GM12864 (cell line): ENCODE results near the gene ADORA2A.

Source experiments
- DNase-seq: peaks from one replicate; pipeline ENCODE4 v3.0.0-alpha.2; 2011; ENCODE audit warnings: low read depth
- H3K4me3 ChIP-seq: 2 replicates; pipeline ENCODE4 v1.5.1; 2011; ENCODE audit warnings: mild to moderate bottlenecking, low read depth, low read length, control low read depth
- CTCF ChIP-seq: IDR thresholded peaks from 2 replicates; pipeline ENCODE4 v1.5.1; 2011; ENCODE audit warnings: low read depth, mild to moderate bottlenecking, moderate library complexity, low read length, control low read depth, inconsistent platforms; ENCODE audit errors: missing control alignments

The ADORA2A gene

GRCh38 chr22:24471570-24471969, 44.2 kb downstream of the ADORA2A start:
- DNase-seq: no peak
- TF ChIP-seq CTCF: no peak
- no peak overlapping the region for H3K4me3 ChIP-seq

DNA sequence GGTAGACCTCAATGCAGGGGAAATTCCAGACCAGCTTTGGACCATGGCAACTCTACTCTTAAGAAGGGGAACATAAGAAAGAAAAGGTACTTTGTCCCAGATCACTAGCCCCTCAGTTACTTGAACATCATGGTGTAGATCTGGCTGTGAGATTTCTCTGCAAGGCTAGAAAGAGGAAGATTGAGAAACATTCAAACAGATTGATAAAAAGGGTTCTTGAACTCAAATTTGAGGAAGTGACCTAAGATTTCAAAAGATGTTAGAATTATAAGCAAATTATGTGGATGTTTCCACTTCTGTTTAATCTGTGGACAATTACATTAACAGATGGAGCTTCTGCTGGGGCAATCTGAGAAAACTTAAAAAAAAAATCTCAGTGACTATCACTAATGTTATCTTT, 45.9 kb downstream of the ADORA2A start:
- H3K4me3 ChIP-seq: no peak overlapping the region
- DNase-seq: no peak
- no peak for TF ChIP-seq CTCF

GRCh38 chr22:24474221-24474620, 46.8 kb downstream of the ADORA2A start:
- DNase-seq: no peak
- H3K4me3 ChIP-seq: no peak overlapping the region
- no peak for TF ChIP-seq CTCF

DNA sequence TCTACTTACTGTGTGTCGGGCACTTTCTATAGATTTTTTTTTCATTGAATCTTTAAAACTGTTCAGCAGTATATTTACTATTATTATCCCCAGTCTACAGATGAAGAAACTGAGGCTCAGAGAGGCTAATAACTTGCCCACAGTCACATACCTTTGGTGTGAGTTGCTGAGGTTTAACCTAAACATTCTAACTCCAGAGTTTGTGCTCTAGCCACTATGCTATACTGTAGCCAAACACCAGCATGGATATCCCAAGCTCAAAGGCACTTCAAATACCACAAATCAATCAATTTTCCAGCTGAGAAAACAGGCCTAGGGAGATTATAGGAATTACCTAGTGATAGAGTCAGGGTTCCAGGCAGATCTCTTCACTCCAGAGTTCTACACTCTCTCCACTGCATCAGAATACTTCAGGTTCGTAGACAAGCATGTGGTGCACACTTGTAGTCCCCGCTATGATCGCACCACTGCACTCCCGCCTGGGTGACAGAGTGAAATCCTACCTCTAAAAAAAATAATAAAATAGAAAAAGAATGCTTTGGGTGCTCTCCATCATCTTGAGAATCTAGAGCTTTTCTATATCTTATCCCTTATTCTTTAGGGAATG, 47.4 kb downstream of the ADORA2A start:
- no peak overlapping the region for H3K4me3 ChIP-seq
- DNase-seq: no peak
- TF ChIP-seq CTCF: no peak

- no peak overlapping the region for H3K4me3 ChIP-seq
- no peak for DNase-seq
- no peak for TF ChIP-seq CTCF
Measured at GRCh38 chr22:24481641-24482040, 54.2 kb downstream of the ADORA2A start.

DNA sequence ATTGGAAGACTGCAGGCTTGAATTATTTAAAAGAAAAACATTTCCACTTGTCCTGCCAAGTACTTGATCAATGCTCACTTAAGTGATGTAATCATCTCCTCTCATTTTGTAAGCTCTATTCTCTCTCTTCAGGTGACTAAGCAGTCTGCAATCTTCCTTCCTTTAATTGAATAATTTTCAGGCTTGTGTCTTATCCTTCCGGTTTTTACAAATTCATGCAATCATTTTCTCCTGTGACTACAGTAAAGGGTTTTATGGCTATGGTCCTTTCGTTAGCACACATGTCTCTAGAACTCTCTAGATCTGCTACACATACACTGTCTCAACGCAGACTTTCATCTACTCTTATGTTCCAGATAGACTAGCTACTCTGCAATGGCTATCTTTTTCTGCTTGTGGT, 55.2 kb downstream of the ADORA2A start:
- no peak overlapping the region for H3K4me3 ChIP-seq
- DNase-seq: no peak
- TF ChIP-seq CTCF: no peak

GRCh38 chr22:24482998-24483397, 55.6 kb downstream of the ADORA2A start:
- no peak for DNase-seq
- TF ChIP-seq CTCF: no peak

More at GRCh38 chr22:24482998-24483397, 55.6 kb downstream of the ADORA2A start:
- no peak overlapping the region for H3K4me3 ChIP-seq
